ENCODE data around the gene CSF1.
"Not testable (repeated sequence)": the region's sequence is repeated elsewhere in the genome, so short reads cannot be mapped to it uniquely, and the experiment has no call there.

Gene CSF1

GRCh38 chr1:109917768-109918606 lies 7.3 kb downstream of the CSF1 start:
- no peaks in the 10 kb centered on the region for H3K79me2 ChIP-seq (ENCODE audit: control insufficient read depth, insufficient read depth, low read length)
- WGBS (ENCODE audit: extremely low coverage, insufficient coverage, low lambda C conversion rate) = no CpG with 5 or more reads among the region's 6 CpGs
- H3K4me3 ChIP-seq (ENCODE audit: low read length) = no peak overlapping the region
- H3K9ac ChIP-seq (ENCODE audit: low read length) = no peak overlapping the region
- no peaks in the 10 kb centered on the region for H3K36me3 ChIP-seq (ENCODE audit: control insufficient read depth, insufficient read depth, low read length)
- H3K23ac ChIP-seq (ENCODE audit: low read length) = no peak overlapping the region
- no peak overlapping the region for H3K4ac ChIP-seq (ENCODE audit: low read depth, low read length)
- no peak overlapping the region for H2AK5ac ChIP-seq (ENCODE audit: low read length)
- no peak overlapping the region for H2BK15ac ChIP-seq (replicated peaks; ENCODE audit: low read depth)
- no peak overlapping the region for H4K8ac ChIP-seq (ENCODE audit: low read depth, low read length)
- H3K18ac ChIP-seq (ENCODE audit: low read length) = no peak overlapping the region
- no peak overlapping the region for H2BK5ac ChIP-seq (ENCODE audit: low read length)
- H3K56ac ChIP-seq (ENCODE audit: low read length) = no peak overlapping the region
- H3K4me2 ChIP-seq (ENCODE audit: low read length) = no peak overlapping the region
- peak; percentile 61 for DNase-seq
- H3K79me1 ChIP-seq (ENCODE audit: low read length) = no peaks in the 10 kb centered on the region
- no peak overlapping the region for H4K5ac ChIP-seq (ENCODE audit: low read length)
- no peak overlapping the region for H3K27ac ChIP-seq (ENCODE audit: low read depth, low read length)
- peaks cover 2% of the 10 kb centered on the region for H3K4me1 ChIP-seq (ENCODE audit: control insufficient read depth, low read depth, low read length)
- H3K27me3 ChIP-seq (ENCODE audit: insufficient read depth, low read length, poor library complexity) = no peaks in the 10 kb centered on the region
- H2BK120ac ChIP-seq (ENCODE audit: low read depth, low read length) = no peak overlapping the region

- Histone ChIP-seq H3K23ac (ENCODE audit: low read length) (no peak overlapping the region), H3K4me1 (ENCODE audit: control insufficient read depth, low read depth, low read length) (peaks cover 2% of the 10 kb centered on the region), H4K5ac (ENCODE audit: low read length) (no peak overlapping the region), H3K79me1 (ENCODE audit: low read length) (no peaks in the 10 kb centered on the region), H3K4me2 (ENCODE audit: low read length) (no peak overlapping the region), H2BK120ac (ENCODE audit: low read depth, low read length) (no peak overlapping the region), H3K56ac (ENCODE audit: low read length) (no peak overlapping the region), H3K79me2 (ENCODE audit: control insufficient read depth, insufficient read depth, low read length) (no peaks in the 10 kb centered on the region), H3K18ac (ENCODE audit: low read length) (no peak overlapping the region), H2BK5ac (ENCODE audit: low read length) (no peak overlapping the region), H2AK5ac (ENCODE audit: low read length) (no peak overlapping the region), H3K4me3 (ENCODE audit: low read length) (no peak overlapping the region), H3K36me3 (ENCODE audit: control insufficient read depth, insufficient read depth, low read length) (no peaks in the 10 kb centered on the region), H4K8ac (ENCODE audit: low read depth, low read length) (no peak overlapping the region), H2BK15ac (replicated peaks; ENCODE audit: low read depth) (no peak overlapping the region), H3K4ac (ENCODE audit: low read depth, low read length) (no peak overlapping the region), H3K9ac (ENCODE audit: low read length) (no peak overlapping the region), H3K27ac (ENCODE audit: low read depth, low read length) (no peak overlapping the region), H3K27me3 (ENCODE audit: insufficient read depth, low read length, poor library complexity) (no peaks in the 10 kb centered on the region)
- WGBS (ENCODE audit: extremely low coverage, insufficient coverage, low lambda C conversion rate) = no CpG with 5 or more reads among the region's 7 CpGs
- DNase-seq = no peak
Measured at GRCh38 chr1:109918671-109919070, 8.0 kb downstream of the CSF1 start.

- Histone ChIP-seq H3K79me2 (ENCODE audit: control insufficient read depth, insufficient read depth, low read length) (no peaks in the 10 kb centered on the region), H3K18ac (ENCODE audit: low read length) (no peak overlapping the region), H3K79me1 (ENCODE audit: low read length) (no peaks in the 10 kb centered on the region), H2BK15ac (replicated peaks; ENCODE audit: low read depth) (no peak overlapping the region), H3K4me2 (ENCODE audit: low read length) (no peak overlapping the region), H3K23ac (ENCODE audit: low read length) (no peak overlapping the region), H2BK5ac (ENCODE audit: low read length) (no peak overlapping the region), H3K4me1 (ENCODE audit: control insufficient read depth, low read depth, low read length) (peaks cover 2% of the 10 kb centered on the region), H3K36me3 (ENCODE audit: control insufficient read depth, insufficient read depth, low read length) (no peaks in the 10 kb centered on the region), H3K4me3 (ENCODE audit: low read length) (no peak overlapping the region), H4K5ac (ENCODE audit: low read length) (no peak overlapping the region), H3K27ac (ENCODE audit: low read depth, low read length) (no peak overlapping the region), H4K8ac (ENCODE audit: low read depth, low read length) (no peak overlapping the region), H2AK5ac (ENCODE audit: low read length) (no peak overlapping the region), H3K27me3 (ENCODE audit: insufficient read depth, low read length, poor library complexity) (no peaks in the 10 kb centered on the region), H2BK120ac (ENCODE audit: low read depth, low read length) (no peak overlapping the region), H3K4ac (ENCODE audit: low read depth, low read length) (no peak overlapping the region), H3K9ac (ENCODE audit: low read length) (no peak overlapping the region), H3K56ac (ENCODE audit: low read length) (no peak overlapping the region)
- DNase-seq = no peak
- no CpG with 5 or more reads among the region's 6 CpGs for WGBS (ENCODE audit: extremely low coverage, insufficient coverage, low lambda C conversion rate)
Measured at GRCh38 chr1:109919303-109919702, 8.7 kb downstream of the CSF1 start.

- H3K4me3 ChIP-seq (ENCODE audit: low read length); H3K4me1 ChIP-seq (ENCODE audit: control insufficient read depth, low read depth, low read length); H3K36me3 ChIP-seq (ENCODE audit: control insufficient read depth, insufficient read depth, low read length); H3K27ac ChIP-seq (ENCODE audit: low read depth, low read length); H2BK15ac ChIP-seq (replicated peaks; ENCODE audit: low read depth); H2AK5ac ChIP-seq (ENCODE audit: low read length); H3K27me3 ChIP-seq (ENCODE audit: insufficient read depth, low read length, poor library complexity); H3K9ac ChIP-seq (ENCODE audit: low read length); H3K4ac ChIP-seq (ENCODE audit: low read depth, low read length); H3K79me2 ChIP-seq (ENCODE audit: control insufficient read depth, insufficient read depth, low read length); H4K8ac ChIP-seq (ENCODE audit: low read depth, low read length); H2BK120ac ChIP-seq (ENCODE audit: low read depth, low read length); H2BK5ac ChIP-seq (ENCODE audit: low read length); H3K56ac ChIP-seq (ENCODE audit: low read length); H3K79me1 ChIP-seq (ENCODE audit: low read length); H3K4me2 ChIP-seq (ENCODE audit: low read length); H3K18ac ChIP-seq (ENCODE audit: low read length); H4K5ac ChIP-seq (ENCODE audit: low read length); H3K23ac ChIP-seq (ENCODE audit: low read length); DNase-seq: not testable (repeated sequence)
- no CpG with 5 or more reads among the region's 10 CpGs for WGBS (ENCODE audit: extremely low coverage, insufficient coverage, low lambda C conversion rate)
Measured at GRCh38 chr1:109920391-109920790, 9.7 kb downstream of the CSF1 start.

- Histone ChIP-seq H3K4ac (ENCODE audit: low read depth, low read length) (no peak overlapping the region), H3K23ac (ENCODE audit: low read length) (no peak overlapping the region), H3K27ac (ENCODE audit: low read depth, low read length) (no peak overlapping the region), H2AK5ac (ENCODE audit: low read length) (no peak overlapping the region), H3K79me2 (ENCODE audit: control insufficient read depth, insufficient read depth, low read length) (no peaks in the 10 kb centered on the region), H3K36me3 (ENCODE audit: control insufficient read depth, insufficient read depth, low read length) (no peaks in the 10 kb centered on the region), H3K56ac (ENCODE audit: low read length) (no peak overlapping the region), H3K4me2 (ENCODE audit: low read length) (no peak overlapping the region), H3K9ac (ENCODE audit: low read length) (no peak overlapping the region), H3K4me1 (ENCODE audit: control insufficient read depth, low read depth, low read length) (peaks cover 2% of the 10 kb centered on the region), H2BK5ac (ENCODE audit: low read length) (no peak overlapping the region), H4K8ac (ENCODE audit: low read depth, low read length) (no peak overlapping the region), H3K18ac (ENCODE audit: low read length) (no peak overlapping the region), H2BK15ac (replicated peaks; ENCODE audit: low read depth) (no peak overlapping the region), H3K27me3 (ENCODE audit: insufficient read depth, low read length, poor library complexity) (no peaks in the 10 kb centered on the region), H2BK120ac (ENCODE audit: low read depth, low read length) (no peak overlapping the region), H3K79me1 (ENCODE audit: low read length) (no peaks in the 10 kb centered on the region), H4K5ac (ENCODE audit: low read length) (no peak overlapping the region), H3K4me3 (ENCODE audit: low read length) (no peak overlapping the region)
- DNase-seq = no peak
- WGBS (ENCODE audit: extremely low coverage, insufficient coverage, low lambda C conversion rate) = no CpG with 5 or more reads among the region's 8 CpGs
Measured at GRCh38 chr1:109922326-109922725, 11.7 kb downstream of the CSF1 start.
